GM23248 (cell line): Measurements from ENCODE around the gene TRPV4.

ENCODE experiments used
- EZH2 ChIP-seq: fragments of 200-600 bp; sonication (generic); IDR thresholded peaks from 2 replicates; pipeline ENCODE4 v1.6.1; 2018; ENCODE audit warnings: antibody characterized with exemption, mild to moderate bottlenecking; ENCODE audit not compliant: insufficient read depth, poor library complexity, severe bottlenecking
- EZH2phosphoT487 ChIP-seq: fragments of 200-600 bp; sonication (generic); IDR thresholded peaks from 2 replicates; pipeline ENCODE4 v1.6.1; 2018; ENCODE audit warnings: antibody characterized with exemption, moderate library complexity, mild to moderate bottlenecking, low read depth; ENCODE audit not compliant: insufficient read depth

DNA sequence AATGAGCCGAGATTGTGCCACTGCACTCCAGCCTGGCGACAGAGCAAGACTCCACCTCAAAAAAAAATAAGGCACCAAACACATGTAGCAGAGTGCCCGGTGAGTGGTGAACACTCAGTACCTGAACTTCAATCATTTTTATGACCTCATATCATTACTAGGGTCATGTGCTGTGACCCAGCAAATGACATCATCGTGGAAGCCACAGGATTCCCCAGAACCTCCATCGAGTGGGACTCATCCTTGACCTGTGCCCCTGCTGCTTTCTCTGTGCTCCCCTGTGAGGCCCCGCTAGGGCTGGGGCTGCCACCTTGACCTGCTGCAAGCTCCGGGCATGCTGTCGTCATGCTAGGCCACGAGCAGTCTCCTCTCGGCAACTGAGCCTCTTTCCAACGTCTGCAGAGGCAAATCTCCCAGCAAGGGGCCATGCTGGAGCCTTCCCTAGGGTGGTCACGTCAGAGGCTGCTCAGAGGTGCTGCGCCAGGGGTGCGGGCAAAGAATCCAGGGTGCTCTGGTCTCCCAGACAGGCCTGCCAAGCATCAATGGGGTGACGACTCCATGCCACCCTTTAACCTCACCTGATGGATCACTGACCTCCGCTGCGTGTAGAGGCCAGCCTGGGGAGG is 28.6 kb upstream of the TRPV4 start:
- no peak for TF ChIP-seq EZH2
- no peak for TF ChIP-seq EZH2phosphoT487
